AG10803 (cell line): ENCODE measurements around the gene TSPAN32.

Source experiments
- DNase-seq: peaks from one replicate; pipeline ENCODE4 v3.0.0; 2010; ENCODE audit warnings: low read depth
- H3K4me3 ChIP-seq: 2 replicates; pipeline ENCODE4 v1.5.1; 2011; ENCODE audit warnings: mild to moderate bottlenecking, low read length, control low read depth
- CTCF ChIP-seq: conservative IDR thresholded peaks from 2 replicates; pipeline ENCODE4 v1.5.1; 2011; ENCODE audit warnings: mild to moderate bottlenecking, low read length, control low read depth, inconsistent platforms

Gene TSPAN32

DNA sequence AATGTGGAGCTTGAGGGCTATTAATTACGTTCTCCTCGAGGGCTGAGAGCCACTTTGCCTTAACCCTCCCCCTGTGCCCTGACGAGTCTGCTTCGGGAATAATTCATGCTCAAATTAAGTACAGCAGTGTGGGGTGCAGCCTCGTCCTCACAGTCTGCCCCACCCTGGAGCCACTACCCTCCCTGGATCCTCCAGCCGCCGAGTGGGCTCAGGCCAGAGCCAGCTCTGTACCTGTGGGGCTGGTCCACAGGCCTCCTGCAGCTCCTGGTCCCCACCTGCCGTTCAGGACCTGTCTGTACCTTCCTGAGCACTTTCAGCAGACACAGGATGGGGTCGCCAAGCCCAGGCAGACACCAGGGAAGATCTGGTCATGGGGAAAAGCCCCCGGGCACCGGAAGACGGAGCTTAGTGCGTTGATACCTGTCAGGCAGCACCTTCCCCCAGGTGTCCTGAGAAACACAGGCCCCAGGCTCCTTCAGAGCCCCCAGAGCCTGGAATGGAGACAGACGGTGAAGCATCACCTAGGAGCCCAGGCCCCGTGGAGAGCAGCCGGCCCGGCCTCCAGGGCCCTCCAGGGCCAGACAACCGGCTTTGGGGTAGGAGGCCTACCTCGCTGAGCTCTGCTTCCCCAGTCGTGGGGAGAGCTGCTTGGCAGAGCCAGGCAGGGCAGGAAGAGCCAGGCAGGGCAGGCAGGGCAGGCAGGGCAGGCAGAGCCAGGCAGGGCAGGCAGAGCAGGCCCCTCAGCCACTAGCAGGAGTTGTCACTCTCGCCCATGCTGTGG is 9.7 kb downstream of the TSPAN32 start:
- H3K4me3 ChIP-seq: no peak overlapping the region
- DNase-seq: no peak
- TF ChIP-seq CTCF: no peak

- peak; percentile 56 for DNase-seq
- no peak for TF ChIP-seq CTCF
- H3K4me3 ChIP-seq: no peak overlapping the region
Measured at GRCh38 chr11:2312232-2313042, 10.6 kb downstream of the TSPAN32 start.

GRCh38 chr11:2313051-2313951 is 11.5 kb downstream of the TSPAN32 start:
- H3K4me3 ChIP-seq: no peak overlapping the region
- no peak for TF ChIP-seq CTCF
- no peak for DNase-seq

GRCh38 chr11:2314136-2314524 is 12.3 kb downstream of the TSPAN32 start:
- no peak for TF ChIP-seq CTCF
- no peak for DNase-seq
- no peak overlapping the region for H3K4me3 ChIP-seq

DNA sequence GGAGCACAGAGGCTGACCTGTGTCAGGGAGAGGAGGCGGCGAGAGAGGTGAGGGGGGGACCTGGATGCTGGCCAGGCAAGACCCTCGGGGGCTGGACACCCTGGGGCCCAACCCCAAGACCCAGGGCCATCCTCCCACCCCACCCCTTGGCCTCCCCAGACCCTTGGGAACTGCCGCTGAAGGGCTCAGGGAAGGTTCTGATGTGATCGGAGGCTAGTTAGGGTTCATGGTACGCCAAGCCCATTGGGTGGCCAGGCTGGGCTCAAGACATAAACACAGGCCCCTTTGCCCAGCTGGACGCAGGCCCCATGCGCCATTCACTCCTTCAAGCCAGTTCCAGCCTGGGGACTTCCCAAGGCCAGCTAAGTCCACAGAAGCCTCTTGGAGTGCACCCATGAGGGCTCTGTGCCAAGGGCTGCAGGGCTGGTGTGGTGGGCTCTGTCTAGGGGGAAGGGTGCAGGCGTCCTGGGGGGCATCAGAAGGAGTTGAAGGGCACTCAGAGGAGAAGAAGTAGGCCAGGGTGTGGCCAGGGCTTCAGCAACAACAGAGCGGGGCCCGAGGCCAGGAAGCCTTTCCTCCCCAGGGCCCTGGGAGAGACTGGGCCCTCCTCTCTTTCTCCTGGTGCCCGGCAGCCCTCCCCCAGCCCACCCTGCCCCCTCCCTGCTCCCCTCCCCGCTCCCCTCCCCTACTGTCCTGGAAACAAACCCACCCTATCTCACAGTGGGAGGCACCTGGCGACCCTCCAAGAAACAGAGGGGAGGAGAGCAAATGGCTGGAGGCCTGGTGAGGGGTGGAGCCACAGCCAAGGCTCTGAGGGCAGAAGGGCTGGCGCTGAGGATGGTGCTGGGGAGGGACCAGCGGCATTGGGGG is 12.9 kb downstream of the TSPAN32 start:
- TF ChIP-seq CTCF: no peak
- no peak overlapping the region for H3K4me3 ChIP-seq

More for the DNA sequence above, 12.9 kb downstream of the TSPAN32 start:
- peak; percentile 72 for DNase-seq
